ENCODE data around the gene SPATA31C2. TPM values are rescaled to one million over a fixed set of nuclear protein-coding genes. Genes with fewer than 3 reads are reported as not detected.
"Not testable (repeated sequence)": the region's sequence is repeated elsewhere in the genome, so short reads cannot be mapped to it uniquely, and the experiment has no call there.

SPATA31C2 gene
- total RNA-seq, 1 experiment from 2014 or later = not detected

GRCh38 chr9:88143957-88144625 lies 5.8 kb upstream of the SPATA31C2 start:
- Histone ChIP-seq H3K4me3 (no peak overlapping the region), H3K9me3 (no peaks in the 10 kb centered on the region), H3K27me3 (peaks cover 9% of the 10 kb centered on the region), H3K36me3 (no peaks in the 10 kb centered on the region)
- no peak for DNase-seq

- no peak for DNase-seq
- H3K9me3 ChIP-seq = no peaks in the 10 kb centered on the region
- peaks cover 6% of the 10 kb centered on the region for H3K27me3 ChIP-seq
- no peaks in the 10 kb centered on the region for H3K36me3 ChIP-seq
- no peak overlapping the region for H3K4me3 ChIP-seq
Measured at GRCh38 chr9:88143179-88143578, 4.9 kb upstream of the SPATA31C2 start.

DNA sequence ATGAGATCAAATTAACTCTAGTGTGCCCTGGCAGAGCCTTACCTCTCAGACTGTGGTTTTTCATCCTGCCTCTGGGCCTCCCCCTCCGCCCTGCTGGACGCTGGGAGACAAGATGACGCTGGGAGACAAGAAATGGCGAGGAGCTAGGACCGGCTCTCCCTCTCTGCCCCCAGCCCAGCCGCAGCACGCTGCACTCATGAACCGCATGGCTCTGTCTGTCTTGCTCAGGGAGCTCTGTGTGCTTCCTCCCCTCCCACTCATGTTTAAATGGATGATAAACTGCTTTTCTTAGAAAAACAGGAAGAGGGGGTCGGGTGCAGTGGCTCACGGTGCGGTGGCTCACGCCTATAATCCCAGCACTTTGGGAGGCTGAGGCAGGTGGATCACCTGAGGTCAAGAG lies 4.7 kb downstream of the SPATA31C2 start:
- DNase-seq, H3K9me3 ChIP-seq, H3K4me3 ChIP-seq, H3K36me3 ChIP-seq, H3K27me3 ChIP-seq: not testable (repeated sequence)

GRCh38 chr9:88129556-88129955 lies 8.7 kb downstream of the SPATA31C2 start:
- not testable (repeated sequence) for H3K4me3 ChIP-seq, H3K9me3 ChIP-seq, DNase-seq, H3K27me3 ChIP-seq, H3K36me3 ChIP-seq

DNA sequence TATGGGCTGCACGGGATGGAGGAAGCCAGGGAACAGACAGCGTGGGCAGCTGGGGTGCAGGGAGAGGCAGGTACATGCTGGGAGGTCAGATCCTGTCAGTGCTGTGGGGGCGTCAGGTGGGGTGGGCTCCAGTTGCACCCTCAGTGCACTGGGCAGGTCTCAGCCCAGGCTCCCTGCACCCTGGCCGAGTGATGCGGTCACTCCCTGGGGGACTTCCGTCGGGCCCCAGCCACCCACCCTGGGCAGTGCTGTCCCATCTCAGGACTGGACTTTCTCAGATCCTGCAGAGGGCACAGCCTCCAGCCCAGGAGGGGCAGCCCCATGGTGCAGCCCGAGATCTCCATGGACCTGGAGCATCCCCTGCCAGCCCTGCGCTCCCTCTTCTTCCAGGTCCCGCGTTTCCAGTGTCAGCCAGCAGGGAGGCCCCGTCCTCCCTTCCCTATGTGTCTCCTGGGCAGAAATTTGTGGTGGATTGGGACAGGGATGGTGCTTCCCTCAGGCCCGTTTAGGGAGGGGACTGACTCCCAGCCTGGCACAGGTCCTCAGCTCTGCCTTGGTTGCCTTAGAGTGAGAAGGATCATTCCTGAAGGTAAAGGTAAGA lies 10.5 kb downstream of the SPATA31C2 start:
- H3K9me3 ChIP-seq, DNase-seq, H3K27me3 ChIP-seq, H3K4me3 ChIP-seq, H3K36me3 ChIP-seq: not testable (repeated sequence)

GRCh38 chr9:88123413-88123812 lies 14.9 kb downstream of the SPATA31C2 start:
- not testable (repeated sequence) for DNase-seq, H3K36me3 ChIP-seq, H3K9me3 ChIP-seq, H3K4me3 ChIP-seq, H3K27me3 ChIP-seq

DNA sequence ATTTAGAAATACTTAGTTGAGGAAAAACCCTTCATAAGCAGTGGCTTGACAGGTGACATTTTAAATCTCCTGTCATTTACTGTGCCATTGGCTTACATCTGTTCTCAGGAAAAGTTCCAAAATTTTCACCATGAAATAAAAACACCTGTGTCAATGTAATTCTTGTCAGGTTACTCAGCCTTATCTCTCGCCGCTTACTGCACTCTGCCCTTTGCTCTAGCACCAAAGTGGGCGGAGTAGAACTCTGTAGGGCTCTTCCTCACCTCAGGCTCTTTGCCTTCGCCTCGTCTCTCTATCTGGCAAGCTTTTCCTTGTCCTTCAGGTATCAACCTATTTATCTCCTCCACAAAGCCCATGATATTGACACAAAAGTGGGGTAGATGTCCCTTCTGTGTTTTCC lies 20.2 kb downstream of the SPATA31C2 start:
- H3K27me3 ChIP-seq, DNase-seq, H3K9me3 ChIP-seq, H3K36me3 ChIP-seq, H3K4me3 ChIP-seq: not testable (repeated sequence)

GRCh38 chr9:88114968-88115612 lies 23.2 kb downstream of the SPATA31C2 start:
- not testable (repeated sequence) for H3K4me3 ChIP-seq, H3K36me3 ChIP-seq, DNase-seq, H3K27me3 ChIP-seq, H3K9me3 ChIP-seq

DNA sequence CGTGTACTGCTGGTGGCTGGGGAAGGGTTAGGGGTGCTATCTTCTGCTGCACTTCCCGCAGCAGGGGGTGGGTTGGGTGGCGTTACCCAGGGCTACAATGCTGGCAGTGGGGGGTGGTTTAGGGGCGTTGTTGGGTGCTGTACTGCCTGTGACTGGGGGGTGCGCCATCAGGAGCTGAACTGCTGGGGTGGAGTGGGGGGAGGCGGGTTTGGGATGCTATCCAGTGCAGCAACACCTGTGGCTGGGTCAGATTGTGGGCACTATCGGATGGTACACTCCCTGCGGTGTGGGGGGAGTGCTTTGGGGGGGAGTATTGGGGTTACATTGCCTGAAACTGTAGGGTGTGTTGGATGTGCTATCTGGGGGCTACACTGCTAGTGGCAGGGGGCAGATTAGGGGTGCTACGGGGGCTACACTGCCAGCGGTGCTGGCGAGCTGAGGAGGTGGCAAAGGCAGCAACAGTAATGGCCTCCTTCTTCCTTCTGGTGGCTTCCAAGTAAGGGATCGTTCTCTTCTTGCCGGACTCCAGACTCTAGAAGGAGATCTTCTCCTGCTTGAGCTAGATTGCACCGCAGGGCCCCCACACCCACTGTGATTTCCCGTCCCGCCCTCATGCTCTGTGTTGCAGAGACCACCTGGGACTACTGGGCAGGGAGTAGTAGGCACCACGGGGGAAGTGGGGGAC lies 23.9 kb downstream of the SPATA31C2 start:
- DNase-seq, H3K36me3 ChIP-seq, H3K4me3 ChIP-seq, H3K9me3 ChIP-seq, H3K27me3 ChIP-seq: not testable (repeated sequence)

- not testable (repeated sequence) for H3K36me3 ChIP-seq, DNase-seq, H3K27me3 ChIP-seq, H3K9me3 ChIP-seq, H3K4me3 ChIP-seq
Measured at GRCh38 chr9:88113156-88114130, 24.8 kb downstream of the SPATA31C2 start.

- Histone ChIP-seq H3K9me3 (no peaks in the 10 kb centered on the region), H3K36me3 (no peaks in the 10 kb centered on the region), H3K27me3 (no peaks in the 10 kb centered on the region; the same call in 1 of the 2 replicates), H3K4me3 (no peak overlapping the region)
- no peak for DNase-seq
Measured at GRCh38 chr9:88110026-88110425, 28.2 kb downstream of the SPATA31C2 start.

DNA sequence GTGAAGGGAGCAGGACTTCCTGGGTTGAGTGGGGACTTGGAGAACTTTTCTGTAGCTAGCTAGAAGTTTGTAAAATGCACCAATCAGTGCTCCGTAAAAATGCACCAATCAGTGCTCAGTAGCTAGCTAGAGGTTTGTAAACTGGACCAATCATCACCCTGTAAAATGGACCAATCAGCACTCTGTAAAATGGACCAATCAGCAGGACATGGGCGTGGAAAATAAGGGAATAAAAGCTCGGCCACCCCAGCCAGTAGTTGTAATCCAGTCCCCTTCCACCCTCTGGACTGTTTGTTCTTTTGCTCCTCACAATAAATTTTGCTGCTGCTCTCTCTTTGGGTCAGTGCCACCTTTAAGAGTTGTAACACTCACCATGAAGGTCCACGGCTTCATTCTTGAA lies 29.5 kb downstream of the SPATA31C2 start:
- Histone ChIP-seq H3K36me3 (no peaks in the 10 kb centered on the region), H3K27me3 (no peaks in the 10 kb centered on the region; the same call in 1 of the 2 replicates), H3K9me3 (no peaks in the 10 kb centered on the region), H3K4me3 (no peak overlapping the region)
- DNase-seq = no peak

GRCh38 chr9:88106492-88106891 lies 31.8 kb downstream of the SPATA31C2 start:
- DNase-seq = peak; percentile 22

GRCh38 chr9:88092797-88093331 lies 45.4 kb downstream of the SPATA31C2 start:
- no peak overlapping the region for H3K4me3 ChIP-seq
- no peaks in the 10 kb centered on the region for H3K27me3 ChIP-seq
- H3K9me3 ChIP-seq = no peaks in the 10 kb centered on the region
- no peaks in the 10 kb centered on the region for H3K36me3 ChIP-seq
- no peak for DNase-seq

More at GRCh38 chr9:88106492-88106891, 31.8 kb downstream of the SPATA31C2 start:
- H3K27me3 ChIP-seq = no peaks in the 10 kb centered on the region; the same call in 1 of the 2 replicates
- no peaks in the 10 kb centered on the region for H3K36me3 ChIP-seq
- no peak overlapping the region for H3K4me3 ChIP-seq
- H3K9me3 ChIP-seq = no peaks in the 10 kb centered on the region

GRCh38 chr9:88090151-88090581 lies 48.1 kb downstream of the SPATA31C2 start:
- Histone ChIP-seq H3K36me3 (no peaks in the 10 kb centered on the region), H3K9me3 (no peaks in the 10 kb centered on the region), H3K4me3 (no peak overlapping the region), H3K27me3 (no peaks in the 10 kb centered on the region)
- no peak for DNase-seq

GRCh38 chr9:88087906-88088305 lies 50.4 kb downstream of the SPATA31C2 start:
- Histone ChIP-seq H3K4me3 (no peak overlapping the region), H3K27me3 (no peaks in the 10 kb centered on the region), H3K9me3 (no peaks in the 10 kb centered on the region), H3K36me3 (no peaks in the 10 kb centered on the region)
- no peak for DNase-seq

Measured in MG63 (cell line).